Activated CD4-positive, alpha-beta T cell treated with anti-CD3 and anti-CD28 coated beads, Interleukin-2, amount 10 ng/mL, durations not matched to agents 24 days and 14 days (primary cell): Measurements from ENCODE around the gene ACTR3. TPM values are rescaled to one million over a fixed set of nuclear protein-coding genes. Genes with fewer than 3 reads are reported as not detected.

Experiments used
- DNase-seq: peaks from one replicate; pipeline ENCODE4 v3.0.0; 2022
- H3K27ac Mint-ChIP-seq: one replicate; pipeline ENCODE4 v1.8.0; 2022; ENCODE audit warnings: mild to moderate bottlenecking, mixed read lengths
- H3K27me3 Mint-ChIP-seq: one replicate; pipeline ENCODE4 v1.8.0; 2022; ENCODE audit warnings: mixed read lengths
- H3K36me3 Mint-ChIP-seq: one replicate; pipeline ENCODE4 v1.8.0; 2022; ENCODE audit warnings: low read depth, mild to moderate bottlenecking, mixed read lengths
- H3K4me1 Mint-ChIP-seq: one replicate; pipeline ENCODE4 v1.8.0; 2021; ENCODE audit warnings: mixed read lengths
- H3K4me3 Mint-ChIP-seq: one replicate; pipeline ENCODE4 v1.8.0; 2022; ENCODE audit warnings: mild to moderate bottlenecking, moderate library complexity, mixed read lengths
- H3K9me3 Mint-ChIP-seq: one replicate; pipeline ENCODE4 v1.8.0; 2021; ENCODE audit warnings: mixed read lengths
- intact Hi-C: fragments of 100-400 bp; cut with micrococcal nuclease; formaldehyde crosslinking; loops from one replicate; pipeline ENCODE4 v1.15.1; 2023
- total RNA-seq: library from RNA; stranded (reverse); gene quantifications from 2 replicates; pipeline ENCODE4 v1.2.3, GENCODE V29; 2022

Gene ACTR3
- total RNA-seq, 1 donor from 2014 or later = 460 TPM

GRCh38 chr2:113899166-113899565 is 9.3 kb downstream of the ACTR3 start:
- H3K4me3 Mint-ChIP-seq = peak overlapping the region; percentile 7
- intact Hi-C loops = no loop called here
- H3K36me3 Mint-ChIP-seq = peaks cover 51% of the 10 kb centered on the region
- H3K27me3 Mint-ChIP-seq = no peaks in the 10 kb centered on the region
- no peak for DNase-seq
- no peaks in the 10 kb centered on the region for H3K9me3 Mint-ChIP-seq
- H3K27ac Mint-ChIP-seq = no peak overlapping the region
- H3K4me1 Mint-ChIP-seq = peaks cover 80% of the 10 kb centered on the region

DNA sequence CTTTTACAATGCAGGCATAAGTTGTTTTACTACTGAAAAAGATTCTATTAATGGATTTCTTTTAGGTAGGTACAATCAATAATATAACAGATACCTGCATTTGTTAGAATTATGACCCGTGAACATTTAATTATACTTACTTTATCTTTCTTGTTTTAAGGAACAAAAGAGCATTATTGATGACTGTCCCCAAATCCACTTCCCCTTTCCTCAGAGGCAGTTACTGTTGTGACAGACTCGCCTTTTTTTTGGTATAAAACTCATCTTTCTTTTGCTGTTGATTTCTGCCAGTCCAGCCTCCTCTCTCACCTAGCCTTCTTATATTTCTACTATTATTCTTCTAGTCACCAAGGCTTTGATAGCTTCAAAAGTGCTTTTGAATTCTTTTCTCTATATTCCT is 12.1 kb downstream of the ACTR3 start:
- Mint-ChIP-seq H3K27ac (peak overlapping the region; percentile 64), H3K4me3 (peak overlapping the region; percentile 22), H3K4me1 (peaks cover 77% of the 10 kb centered on the region), H3K36me3 (peaks cover 46% of the 10 kb centered on the region), H3K9me3 (no peaks in the 10 kb centered on the region), H3K27me3 (no peaks in the 10 kb centered on the region)
- intact Hi-C loops = no loop called here
- DNase-seq = no peak

DNA sequence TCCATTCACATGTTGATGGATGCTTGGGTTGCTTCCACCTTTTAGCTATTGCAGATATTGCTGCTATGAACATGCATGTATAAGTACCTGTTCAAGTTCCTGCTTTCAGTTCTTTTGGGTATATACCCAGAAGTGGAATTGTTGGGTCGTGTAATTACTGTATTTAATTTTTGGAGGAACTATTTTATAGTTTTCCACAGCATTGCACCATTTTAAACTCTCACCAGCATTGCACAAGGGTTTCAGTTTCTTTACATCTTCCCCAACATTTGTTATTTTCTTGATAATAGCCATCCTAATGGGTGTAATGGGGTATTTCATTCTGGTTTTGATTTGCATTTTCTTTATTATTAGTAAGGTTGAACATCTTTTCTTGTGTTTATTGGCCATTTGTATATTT is 16.0 kb downstream of the ACTR3 start:
- H3K4me3 Mint-ChIP-seq = no peak overlapping the region

GRCh38 chr2:113906647-113907046 is 16.8 kb downstream of the ACTR3 start:
- Mint-ChIP-seq H3K27me3 (no peaks in the 10 kb centered on the region), H3K36me3 (peaks cover 35% of the 10 kb centered on the region), H3K9me3 (no peaks in the 10 kb centered on the region), H3K4me3 (no peak overlapping the region), H3K27ac (peak overlapping the region; percentile 13), H3K4me1 (peaks cover 67% of the 10 kb centered on the region)
- no peak for DNase-seq
- intact Hi-C loops = no loop called here

More for the DNA sequence above, 16.0 kb downstream of the ACTR3 start:
- peaks cover 35% of the 10 kb centered on the region for H3K36me3 Mint-ChIP-seq
- H3K27ac Mint-ChIP-seq = no peak overlapping the region
- no peaks in the 10 kb centered on the region for H3K27me3 Mint-ChIP-seq
- H3K9me3 Mint-ChIP-seq = no peaks in the 10 kb centered on the region
- intact Hi-C loops = no loop called here
- no peak for DNase-seq
- peaks cover 72% of the 10 kb centered on the region for H3K4me1 Mint-ChIP-seq

DNA sequence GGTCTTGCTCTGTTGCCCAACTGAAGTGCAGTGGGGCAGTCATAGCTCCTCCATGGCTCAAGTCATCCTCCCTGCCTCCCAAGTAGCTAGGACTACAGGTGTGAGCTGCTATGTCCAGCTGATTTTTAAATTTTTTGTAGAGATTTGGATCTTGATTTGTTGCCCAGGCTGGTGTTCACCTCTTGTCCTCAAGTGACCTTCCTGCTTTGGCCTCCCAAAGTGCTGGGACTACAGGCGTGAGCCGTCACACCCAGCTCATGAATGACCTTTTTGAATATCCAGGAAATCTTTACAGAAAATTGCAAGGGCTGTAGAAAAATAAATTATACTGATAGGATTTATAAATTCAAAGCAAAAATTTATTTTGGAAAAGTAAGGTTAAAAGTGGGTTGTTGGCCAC is 17.4 kb downstream of the ACTR3 start:
- H3K36me3 Mint-ChIP-seq = peaks cover 33% of the 10 kb centered on the region
- no peak overlapping the region for H3K4me3 Mint-ChIP-seq
- no peaks in the 10 kb centered on the region for H3K9me3 Mint-ChIP-seq
- H3K27me3 Mint-ChIP-seq = no peaks in the 10 kb centered on the region
- no peak overlapping the region for H3K27ac Mint-ChIP-seq
- H3K4me1 Mint-ChIP-seq = peaks cover 64% of the 10 kb centered on the region
- no peak for DNase-seq
- intact Hi-C loops = no loop called here

- peaks cover 38% of the 10 kb centered on the region for H3K36me3 Mint-ChIP-seq
- peaks cover 51% of the 10 kb centered on the region for H3K4me1 Mint-ChIP-seq
- DNase-seq = peak; percentile 68
- peak overlapping the region; percentile 6 for H3K4me3 Mint-ChIP-seq
- no peaks in the 10 kb centered on the region for H3K9me3 Mint-ChIP-seq
- peak overlapping the region; percentile 88 for H3K27ac Mint-ChIP-seq
- intact Hi-C loops = loop anchor here (2.0 kb wide), 1 partner anchor 15 kb away; no protein-coding TSS in a partner anchor
- no peaks in the 10 kb centered on the region for H3K27me3 Mint-ChIP-seq
Observed at GRCh38 chr2:113910110-113910717, 20.3 kb downstream of the ACTR3 start.

- Mint-ChIP-seq H3K36me3 (peaks cover 38% of the 10 kb centered on the region), H3K4me3 (no peak overlapping the region), H3K27me3 (no peaks in the 10 kb centered on the region), H3K27ac (peak overlapping the region; percentile 88), H3K9me3 (no peaks in the 10 kb centered on the region), H3K4me1 (peaks cover 48% of the 10 kb centered on the region)
- DNase-seq = no peak
- intact Hi-C loops = loop anchor here (2.0 kb wide), 1 partner anchor 16 kb away; no protein-coding TSS in a partner anchor
Observed at GRCh38 chr2:113910967-113911678, 21.2 kb downstream of the ACTR3 start.

- H3K4me3 Mint-ChIP-seq = no peak overlapping the region
- no peak overlapping the region for H3K27ac Mint-ChIP-seq
- H3K4me1 Mint-ChIP-seq = peaks cover 28% of the 10 kb centered on the region
- H3K36me3 Mint-ChIP-seq = peaks cover 62% of the 10 kb centered on the region
- no peak for DNase-seq
- no peaks in the 10 kb centered on the region for H3K27me3 Mint-ChIP-seq
- no peaks in the 10 kb centered on the region for H3K9me3 Mint-ChIP-seq
- intact Hi-C loops = no loop called here
Observed at GRCh38 chr2:113915082-113915819, 25.4 kb downstream of the ACTR3 start.

- intact Hi-C loops = no loop called here
- Mint-ChIP-seq H3K4me3 (no peak overlapping the region), H3K27me3 (no peaks in the 10 kb centered on the region), H3K27ac (no peak overlapping the region), H3K9me3 (no peaks in the 10 kb centered on the region), H3K4me1 (peaks cover 24% of the 10 kb centered on the region), H3K36me3 (peaks cover 50% of the 10 kb centered on the region)
- DNase-seq = no peak
Observed at GRCh38 chr2:113918229-113918628, 28.3 kb downstream of the ACTR3 start.

- no peaks in the 10 kb centered on the region for H3K9me3 Mint-ChIP-seq
- intact Hi-C loops = loop anchor here (5.0 to 10.0 kb wide), 2 partner anchors 36 to 46 kb away; no protein-coding TSS in a partner anchor
- peaks cover 47% of the 10 kb centered on the region for H3K36me3 Mint-ChIP-seq
- H3K27ac Mint-ChIP-seq = no peak overlapping the region
- no peak overlapping the region for H3K4me3 Mint-ChIP-seq
- no peak for DNase-seq
- peaks cover 22% of the 10 kb centered on the region for H3K4me1 Mint-ChIP-seq
- H3K27me3 Mint-ChIP-seq = no peaks in the 10 kb centered on the region
Observed at GRCh38 chr2:113920996-113921395, 31.1 kb downstream of the ACTR3 start.

DNA sequence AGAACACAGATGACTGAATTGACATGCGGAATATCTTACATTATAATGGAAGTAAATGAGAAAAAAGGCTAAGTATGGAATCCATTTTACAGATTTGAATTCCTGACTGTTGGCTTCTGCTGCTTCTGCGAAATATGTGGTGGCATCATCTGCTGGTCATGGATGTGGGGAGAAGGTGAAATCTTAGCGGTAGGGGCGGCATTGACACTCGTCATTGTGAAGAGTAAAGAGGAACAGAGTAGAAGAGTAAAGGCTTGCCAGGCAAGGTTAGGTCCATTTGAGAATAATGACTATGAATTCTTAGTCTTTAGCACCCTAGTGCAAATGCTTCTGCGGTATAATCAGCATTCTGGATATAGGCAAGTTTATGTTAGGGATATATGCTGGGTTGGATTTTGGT is 32.4 kb downstream of the ACTR3 start:
- intact Hi-C loops = loop anchor here (2.0 to 10.0 kb wide), 5 partner anchors 14 to 48 kb away; no protein-coding TSS in a partner anchor
- Mint-ChIP-seq H3K36me3 (peaks cover 43% of the 10 kb centered on the region), H3K27me3 (no peaks in the 10 kb centered on the region), H3K4me1 (peaks cover 22% of the 10 kb centered on the region), H3K4me3 (no peak overlapping the region), H3K9me3 (no peaks in the 10 kb centered on the region), H3K27ac (no peak overlapping the region)
- DNase-seq = no peak

GRCh38 chr2:113922784-113923183 is 32.9 kb downstream of the ACTR3 start:
- Mint-ChIP-seq H3K4me3 (no peak overlapping the region), H3K27me3 (no peaks in the 10 kb centered on the region), H3K27ac (no peak overlapping the region), H3K36me3 (peaks cover 38% of the 10 kb centered on the region), H3K9me3 (no peaks in the 10 kb centered on the region), H3K4me1 (peaks cover 22% of the 10 kb centered on the region)
- DNase-seq = no peak
- intact Hi-C loops = loop anchor here (2.0 to 10.0 kb wide), 5 partner anchors 14 to 48 kb away; no protein-coding TSS in a partner anchor

DNA sequence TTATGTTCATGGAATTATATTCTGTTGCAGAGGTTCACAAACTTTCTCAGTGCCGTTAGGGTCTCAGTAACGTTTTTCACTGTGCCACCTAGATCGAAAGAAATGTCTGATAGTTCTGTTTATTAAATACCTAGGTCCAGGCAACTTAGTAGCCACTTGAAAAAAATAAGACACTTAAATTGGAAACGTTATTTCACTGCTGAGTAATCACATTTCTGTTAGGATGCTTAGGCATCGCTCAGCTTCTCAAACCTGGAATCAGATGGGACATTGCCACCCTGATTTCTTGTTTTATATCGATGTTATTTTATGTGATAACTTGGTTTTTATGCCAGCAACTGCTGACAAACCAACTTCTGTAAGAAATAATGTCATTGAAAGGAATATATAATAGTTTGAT is 36.0 kb downstream of the ACTR3 start:
- H3K27ac Mint-ChIP-seq = no peak overlapping the region
- intact Hi-C loops = loop anchor here (10.0 kb wide), 1 partner anchor 51 kb away; no protein-coding TSS in a partner anchor
- H3K9me3 Mint-ChIP-seq = no peaks in the 10 kb centered on the region
- DNase-seq = no peak
- peaks cover 44% of the 10 kb centered on the region for H3K36me3 Mint-ChIP-seq
- H3K4me1 Mint-ChIP-seq = peaks cover 31% of the 10 kb centered on the region
- no peaks in the 10 kb centered on the region for H3K27me3 Mint-ChIP-seq
- no peak overlapping the region for H3K4me3 Mint-ChIP-seq

DNA sequence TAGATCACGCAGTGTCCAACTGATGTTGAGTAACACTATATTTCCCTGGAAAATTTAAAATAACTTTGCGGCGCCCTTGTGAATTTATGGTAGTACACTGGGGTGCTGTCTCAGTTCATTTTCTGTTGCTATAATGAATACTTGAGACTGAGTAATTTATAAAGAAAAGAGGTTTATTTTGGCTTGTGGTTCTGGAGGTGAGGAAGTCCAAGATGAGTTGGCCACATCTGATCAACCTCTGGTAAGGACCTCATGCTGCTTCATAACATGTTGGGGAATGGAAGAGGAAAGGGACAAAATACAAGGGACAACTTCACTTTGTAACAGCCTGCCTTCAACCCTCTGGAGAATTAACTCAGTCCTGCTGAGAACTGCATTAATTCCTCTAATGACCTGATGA is 36.4 kb downstream of the ACTR3 start:
- Mint-ChIP-seq H3K4me1 (peaks cover 29% of the 10 kb centered on the region), H3K27me3 (no peaks in the 10 kb centered on the region), H3K4me3 (no peak overlapping the region), H3K36me3 (peaks cover 46% of the 10 kb centered on the region), H3K27ac (peak overlapping the region; percentile 14), H3K9me3 (no peaks in the 10 kb centered on the region)
- no peak for DNase-seq
- intact Hi-C loops = loop anchor here (10.0 kb wide), 1 partner anchor 52 kb away; no protein-coding TSS in a partner anchor
